Right lobe of liver (tissue), 6 donors: ENCODE measurements around the gene TIMMDC1. TPM values are rescaled to one million over a fixed set of nuclear protein-coding genes. Genes with fewer than 3 reads are reported as not detected.

ENCODE experiments used
- ATAC-seq, 4 donors: fragments of 200-7000 bp; cut with Tn5 transposase; one replicate each; pipeline ENCODE4 v1.9.1; 2020; ENCODE audit warnings: mild to moderate bottlenecking in 4 of 4, moderate library complexity in 4 of 4
- DNase-seq, 3 donors: peaks; one replicate each; pipeline ENCODE4 v3.0.0-alpha.2; 2020
- H3K27ac ChIP-seq, 3 donors: fragments of 200-600 bp; one replicate each; pipeline ENCODE4 v1.8.0; 2022
- H3K27me3 ChIP-seq, 2 donors: fragments of 200-600 bp; one replicate each; pipeline ENCODE4 v1.8.0; 2022
- H3K36me3 ChIP-seq, 4 donors: fragments of 200-600 bp; sonication (generic) in 1 of 4; one replicate each; pipeline versions ENCODE4 v1.5.1 to v1.8.0; 2017 to 2022; ENCODE audit warnings: control low read depth in 1 of 4
- H3K4me1 ChIP-seq, 4 donors: fragments of 200-600 bp; sonication (generic) in 1 of 4; one replicate each; pipeline versions ENCODE4 v1.5.1 to v1.8.0; 2017 to 2022; ENCODE audit warnings: control low read depth in 1 of 4
- H3K4me3 ChIP-seq, 3 donors: fragments of 200-600 bp; one replicate each; pipeline ENCODE4 v1.8.0; 2022
- H3K9me3 ChIP-seq, 4 donors: fragments of 200-600 bp; sonication (generic) in 1 of 4; one replicate each; pipeline versions ENCODE4 v1.5.1 to v1.8.0; 2017 to 2022; ENCODE audit warnings: control low read depth in 1 of 4
- CTCF ChIP-seq, 4 donors: fragments of 200-600 bp in 3 of 4; fragments of 450-650 bp in 1 of 4; IDR thresholded peaks; one replicate each; pipeline versions ENCODE4 v1.5.1 to v1.8.0; 2016 to 2022; ENCODE audit warnings: antibody characterized with exemption in 4 of 4, mild to moderate bottlenecking in 2 of 4
- POLR2A ChIP-seq: fragments of 450-650 bp; IDR thresholded peaks from one replicate; pipeline ENCODE4 v1.6.1; 2017; ENCODE audit warnings: antibody characterized with exemption, mild to moderate bottlenecking
- WGBS: methylation state at CpG from one replicate; pipeline ENCODE4 v1.1.6; 2018; ENCODE audit warnings: low coverage, low lambda C conversion rate; ENCODE audit not compliant: insufficient coverage; ENCODE audit errors: missing lambda C conversion rate; 5-methylcytosine and 5-hydroxymethylcytosine counted together
- intact Hi-C, 2 donors: fragments of 100-400 bp; cut with DNase I; formaldehyde crosslinking; loops; one replicate each; pipeline versions ENCODE4 v1.11.2 to v1.14.1; 2022
- total RNA-seq, 6 experiments: library from RNA; depleted of rRNA in 2 of 6; stranded (reverse); fragments of >200 nt in 2 of 6; fragmentation: NEBNext Ultra II Directional in 3 of 6; extraction: Animal tissue kit (Norgen Biotek cat#: 25700) in 3 of 6; gene quantifications; one replicate each; pipeline versions ENCODE4 v1.1.0 to v1.2.4, GENCODE V29; 2016 to 2023
- donor health status: DM: no; HTN: yes; CAD: no.
- donor health status: DM: no; HTN: no; CAD: no.
- donor health status: DM: no; HTN: no; CAD: no.
- donor health status: DM: no; HTN: yes; CAD: no.
- donor health status: DM: no; HTN: yes; CAD: no.

Gene TIMMDC1
- total RNA-seq, 6 experiments from 2014 or later = 16.4 to 63.5 (median 42.8) TPM

DNA sequence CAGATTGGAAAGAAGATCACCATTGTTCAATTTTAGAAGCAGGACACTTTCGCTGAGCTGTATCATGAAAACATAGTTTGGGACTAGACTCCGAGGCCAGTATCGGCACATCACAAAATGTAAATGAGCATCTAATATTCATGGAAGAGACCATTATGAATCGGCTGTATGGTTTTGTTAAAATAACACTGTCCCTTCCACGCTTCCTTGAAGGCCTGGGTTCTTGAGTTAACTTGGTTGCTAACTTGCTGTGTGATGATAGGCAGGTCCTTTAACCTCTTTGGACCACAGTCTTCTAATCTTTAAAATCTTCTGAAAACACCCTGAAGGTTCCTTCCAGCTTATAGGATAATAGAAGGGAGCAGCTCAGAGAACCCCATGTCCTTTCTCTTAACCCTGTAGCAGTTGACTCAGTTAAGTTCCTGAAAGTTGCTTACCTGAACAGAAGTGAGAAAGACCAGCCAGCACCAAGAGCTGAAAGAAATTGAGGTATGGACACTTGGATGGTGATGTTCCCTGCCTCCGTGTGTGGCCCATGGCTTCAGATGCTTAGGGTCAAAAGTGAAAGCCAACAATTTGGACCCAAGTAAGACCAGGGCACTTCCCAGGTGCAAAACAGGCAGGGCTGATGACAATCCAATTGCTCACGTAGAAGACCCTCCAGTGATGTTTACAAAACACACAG is 59.0 kb downstream of the TIMMDC1 start:
- no peak overlapping the region for H3K27ac ChIP-seq
- no peaks in the 10 kb centered on the region for H3K36me3 ChIP-seq
- H3K4me3 ChIP-seq = no peak overlapping the region
- peaks cover 0 to 5% (median 0%) of the 10 kb centered on the region in 4 donors for H3K4me1 ChIP-seq
- no peaks in the 10 kb centered on the region for H3K9me3 ChIP-seq
- no peaks in the 10 kb centered on the region for H3K27me3 ChIP-seq
- TF ChIP-seq POLR2A (no peak), CTCF (IDR thresholded peaks at IDR 0.05) (no peak)
- intact Hi-C loops = no loop called here
- 77% methylated on average over 7 of the region's 7 CpGs for WGBS
- ATAC-seq (no peak), DNase-seq (no peak)

DNA sequence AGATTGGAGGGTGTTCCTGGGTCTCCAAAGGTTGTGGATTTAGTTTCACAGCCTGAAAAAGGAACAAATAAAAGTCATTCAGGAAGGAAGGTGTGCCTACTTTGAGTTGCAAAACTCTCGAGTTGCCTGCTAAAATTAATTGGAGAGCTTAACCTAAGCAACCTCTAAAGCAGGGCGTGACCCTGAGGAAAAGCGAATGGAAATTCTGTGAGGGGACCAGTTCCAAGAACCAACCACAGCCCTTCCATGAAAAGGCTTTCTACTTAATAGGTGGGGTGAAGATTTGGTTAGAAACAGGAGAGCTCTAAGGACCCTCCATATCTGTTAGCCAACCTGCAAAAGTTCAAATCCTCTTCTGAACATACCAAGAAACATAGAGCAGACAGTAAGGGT is 59.5 kb downstream of the TIMMDC1 start:
- WGBS = 71% methylated on average over 3 of the region's 3 CpGs
- no peak for TF ChIP-seq POLR2A
- no peak for TF ChIP-seq CTCF (IDR thresholded peaks at IDR 0.05)
- Histone ChIP-seq H3K27ac (no peak overlapping the region), H3K4me3 (no peak overlapping the region), H3K36me3 (no peaks in the 10 kb centered on the region), H3K27me3 (no peaks in the 10 kb centered on the region), H3K9me3 (no peaks in the 10 kb centered on the region), H3K4me1 (peaks cover 0 to 5% (median 0%) of the 10 kb centered on the region in 4 donors)
- intact Hi-C loops = no loop called here
- ATAC-seq (no peak), DNase-seq (no peak)

DNA sequence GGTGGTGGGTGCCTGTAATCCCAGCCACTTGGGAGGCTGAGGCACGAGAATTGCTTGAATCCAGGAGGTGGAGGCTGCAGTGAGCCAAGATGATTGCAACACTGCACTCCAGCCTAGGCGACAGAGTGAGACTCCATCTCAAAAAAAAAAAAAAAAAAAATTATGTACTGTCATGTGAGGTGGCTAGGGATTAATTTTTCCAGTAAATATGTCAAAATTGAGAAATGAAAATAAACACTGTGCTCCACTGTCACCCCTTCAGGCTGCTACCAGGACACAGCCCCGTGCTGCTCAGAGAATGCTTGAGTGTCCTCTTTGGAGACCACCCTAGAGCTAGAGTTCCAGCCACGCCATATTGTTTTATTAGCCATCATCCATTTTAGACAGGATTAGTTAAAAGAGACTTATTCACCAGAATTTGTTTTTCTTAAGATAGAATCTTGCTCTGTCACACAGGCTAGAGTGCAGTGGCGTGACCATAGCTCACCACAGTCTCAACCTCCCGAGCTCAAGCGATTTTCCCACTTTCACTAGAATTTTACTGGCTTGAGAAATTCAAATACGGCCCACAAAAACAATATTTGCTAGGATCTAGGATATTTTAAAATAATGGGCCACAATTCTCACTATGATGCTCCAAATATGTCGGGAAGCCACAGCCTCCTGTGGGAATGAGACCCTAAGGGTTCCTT is 60.4 kb downstream of the TIMMDC1 start:
- TF ChIP-seq CTCF (IDR thresholded peaks at IDR 0.05) (no peak), POLR2A (no peak)
- Histone ChIP-seq H3K27ac (no peak overlapping the region), H3K4me1 (peaks cover 0 to 5% (median 0%) of the 10 kb centered on the region in 4 donors), H3K36me3 (no peaks in the 10 kb centered on the region), H3K4me3 (no peak overlapping the region), H3K27me3 (no peaks in the 10 kb centered on the region), H3K9me3 (no peaks in the 10 kb centered on the region)
- intact Hi-C loops = no loop called here
- ATAC-seq (no peak), DNase-seq (no peak)
- WGBS = 77% methylated on average over 9 of the region's 9 CpGs

- Histone ChIP-seq H3K4me1 (peaks cover 0 to 5% (median 0%) of the 10 kb centered on the region in 4 donors), H3K9me3 (no peaks in the 10 kb centered on the region), H3K36me3 (no peaks in the 10 kb centered on the region), H3K27me3 (no peaks in the 10 kb centered on the region), H3K27ac (no peak within 1 kb of the TSS), H3K4me3 (no peak within 1 kb of the TSS)
- DNase-seq = peak in 2 of 3 donors; percentile 52 to 62
- 11% methylated on average over 5 of the region's 7 CpGs for WGBS
- TF ChIP-seq CTCF (IDR thresholded peaks at IDR 0.05) = peak; percentile 33 to 52 (median 48)
- peak; percentile 11 for TF ChIP-seq POLR2A
- intact Hi-C loops = no loop called here
- ATAC-seq = peak; percentile 90 to 94 (median 92)
Observed at GRCh38 chr3:119559441-119559963, 61.2 kb downstream of the TIMMDC1 start, which contains the start of gene CD80. TSS of gene CD80 (minus strand) at chr3:119559614. CDS start at chr3:119557728, 1,886 bp downstream.
